ENCODE results near the gene PSAP. TPM values are rescaled to one million over a fixed set of nuclear protein-coding genes. Genes with fewer than 3 reads are reported as not detected.

PSAP gene
- total RNA-seq, 2 experiments from 2014 or later, result 191 to 206 TPM

DNA sequence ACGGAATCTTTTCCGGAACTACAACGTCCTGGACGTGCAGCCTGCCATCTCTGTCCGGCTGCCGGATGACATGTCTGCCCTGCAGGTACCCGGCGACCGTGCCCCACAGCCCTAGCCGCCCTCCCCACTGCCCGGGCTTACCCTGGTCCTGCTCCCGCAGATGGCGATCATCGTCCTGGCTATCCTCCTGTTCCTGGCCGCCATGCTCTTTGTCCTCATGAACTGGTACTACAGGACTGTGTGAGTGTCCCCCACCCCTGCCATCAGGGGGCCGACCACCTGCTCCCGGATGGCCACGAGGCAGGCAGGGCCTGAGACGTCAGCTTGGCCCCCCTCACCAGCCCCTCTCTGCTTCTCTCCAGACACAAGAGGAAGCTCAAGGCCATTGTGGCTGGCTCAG, 39.7 kb downstream of the PSAP start:
- no peaks in the 10 kb centered on the region for H3K27me3 ChIP-seq (ENCODE audit: control insufficient read depth in 1 of 2, insufficient read depth in 2 of 2, low read length in 2 of 2)
- no peaks in the 10 kb centered on the region for H3K4me1 Mint-ChIP-seq (ENCODE audit: low read depth)
- no peaks in the 10 kb centered on the region for H3K9me3 Mint-ChIP-seq
- intact Hi-C loops (cut with DNase I, micrococcal nuclease), result loop anchor here (1.0 to 5.0 kb wide), 5 partner anchors 104 to 414 kb away; partner anchors contain the start of gene CDH23 (in 1 of the 2)
- POLR2A ChIA-PET, result interaction anchor here (0.9 to 1.4 kb wide), 3 partner anchors 38 to 492 kb away, joined by 3 to 6 read pairs (median 4); partner anchors contain the start of gene SLC29A3
- no peak overlapping the region for H3K27ac Mint-ChIP-seq
- no peaks in the 10 kb centered on the region for H3K27me3 Mint-ChIP-seq
- ATAC-seq (ENCODE audit: poor library complexity) (no peak), DNase-seq (no peak)
- H3K4me1 ChIP-seq (ENCODE audit: insufficient read depth, low read length), result peaks cover 8% of the 10 kb centered on the region
- no peak overlapping the region for H3K27ac ChIP-seq (ENCODE audit: low read depth in 1 of 2, low read length in 2 of 2)
- peaks cover 10% of the 10 kb centered on the region for H3K36me3 Mint-ChIP-seq (ENCODE audit: low read depth)
- H3K36me3 ChIP-seq (ENCODE audit: insufficient read depth, low read length), result peaks cover 11% of the 10 kb centered on the region
- TF ChIP-seq, protein P1, sequence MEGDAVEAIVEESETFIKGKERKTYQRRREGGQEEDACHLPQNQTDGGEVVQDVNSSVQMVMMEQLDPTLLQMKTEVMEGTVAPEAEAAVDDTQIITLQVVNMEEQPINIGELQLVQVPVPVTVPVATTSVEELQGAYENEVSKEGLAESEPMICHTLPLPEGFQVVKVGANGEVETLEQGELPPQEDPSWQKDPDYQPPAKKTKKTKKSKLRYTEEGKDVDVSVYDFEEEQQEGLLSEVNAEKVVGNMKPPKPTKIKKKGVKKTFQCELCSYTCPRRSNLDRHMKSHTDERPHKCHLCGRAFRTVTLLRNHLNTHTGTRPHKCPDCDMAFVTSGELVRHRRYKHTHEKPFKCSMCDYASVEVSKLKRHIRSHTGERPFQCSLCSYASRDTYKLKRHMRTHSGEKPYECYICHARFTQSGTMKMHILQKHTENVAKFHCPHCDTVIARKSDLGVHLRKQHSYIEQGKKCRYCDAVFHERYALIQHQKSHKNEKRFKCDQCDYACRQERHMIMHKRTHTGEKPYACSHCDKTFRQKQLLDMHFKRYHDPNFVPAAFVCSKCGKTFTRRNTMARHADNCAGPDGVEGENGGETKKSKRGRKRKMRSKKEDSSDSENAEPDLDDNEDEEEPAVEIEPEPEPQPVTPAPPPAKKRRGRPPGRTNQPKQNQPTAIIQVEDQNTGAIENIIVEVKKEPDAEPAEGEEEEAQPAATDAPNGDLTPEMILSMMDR (IDR thresholded peaks at IDR 0.05), result no peak
- no peak overlapping the region for H3K4me3 Mint-ChIP-seq
- CTCF ChIA-PET, result interaction anchor here (0.7 to 2.5 kb wide), 14 partner anchors 15 to 497 kb away, joined by 3 to 11 read pairs (median 3); partner anchors contain the start of genes PSAP and VSIR
- H3K9me3 ChIP-seq (ENCODE audit: control insufficient read depth in 1 of 2, insufficient read depth in 1 of 2, low read length in 2 of 2), result no peaks in the 10 kb centered on the region
- H3K4me3 ChIP-seq (ENCODE audit: low read length), result no peak overlapping the region

GRCh38 chr10:71810048-71810750, 40.9 kb downstream of the PSAP start:
- Histone ChIP-seq H3K9me3 (ENCODE audit: control insufficient read depth in 1 of 2, insufficient read depth in 1 of 2, low read length in 2 of 2) (peaks cover 0 to 4% of the 10 kb centered on the region in 2 experiments), H3K27me3 (ENCODE audit: control insufficient read depth in 1 of 2, insufficient read depth in 2 of 2, low read length in 2 of 2) (no peaks in the 10 kb centered on the region), H3K4me1 (ENCODE audit: insufficient read depth, low read length) (peaks cover 8% of the 10 kb centered on the region), H3K27ac (ENCODE audit: low read depth in 1 of 2, low read length in 2 of 2) (no peak overlapping the region), H3K4me3 (ENCODE audit: low read length) (no peak overlapping the region), H3K36me3 (ENCODE audit: insufficient read depth, low read length) (peaks cover under 1% of the 10 kb centered on the region)
- no peak overlapping the region for H3K27ac Mint-ChIP-seq
- ChIA-PET POLR2A (no interaction called here), CTCF (interaction anchor here (2.5 kb wide), 1 partner anchor 36 kb away, joined by 8 read pairs; the partner anchor contains the start of gene VSIR)
- TF ChIP-seq, protein P1 (IDR thresholded peaks at IDR 0.05), result no peak
- no peaks in the 10 kb centered on the region for H3K27me3 Mint-ChIP-seq
- H3K36me3 Mint-ChIP-seq (ENCODE audit: low read depth), result no peaks in the 10 kb centered on the region
- ATAC-seq (ENCODE audit: poor library complexity), result no peak
- DNase-seq, result no peak
- H3K9me3 Mint-ChIP-seq, result no peaks in the 10 kb centered on the region
- H3K4me3 Mint-ChIP-seq, result no peak overlapping the region
- intact Hi-C loops (cut with DNase I, micrococcal nuclease), result loop anchor here (5.0 kb wide), 4 partner anchors 103 to 413 kb away; partner anchors contain the start of gene CDH23 (in 1 of the 2)
- H3K4me1 Mint-ChIP-seq (ENCODE audit: low read depth), result no peaks in the 10 kb centered on the region

- POLR2A ChIA-PET, result no interaction called here
- intact Hi-C loops (cut with DNase I, micrococcal nuclease), result loop anchor here (5.0 kb wide), 4 partner anchors 102 to 412 kb away; partner anchors contain the start of gene CDH23 (in 1 of the 2)
- Histone ChIP-seq H3K27ac (ENCODE audit: low read depth in 1 of 2, low read length in 2 of 2) (no peak overlapping the region), H3K9me3 (ENCODE audit: control insufficient read depth in 1 of 2, insufficient read depth in 1 of 2, low read length in 2 of 2) (peaks cover 0 to 4% of the 10 kb centered on the region in 2 experiments), H3K4me3 (ENCODE audit: low read length) (no peak overlapping the region), H3K4me1 (ENCODE audit: insufficient read depth, low read length) (peaks cover 8% of the 10 kb centered on the region), H3K27me3 (ENCODE audit: control insufficient read depth in 1 of 2, insufficient read depth in 2 of 2, low read length in 2 of 2) (no peaks in the 10 kb centered on the region), H3K36me3 (ENCODE audit: insufficient read depth, low read length) (no peaks in the 10 kb centered on the region)
- no peak overlapping the region for H3K27ac Mint-ChIP-seq
- no peaks in the 10 kb centered on the region for H3K36me3 Mint-ChIP-seq (ENCODE audit: low read depth)
- H3K4me1 Mint-ChIP-seq (ENCODE audit: low read depth), result no peaks in the 10 kb centered on the region
- ATAC-seq (ENCODE audit: poor library complexity) (no peak), DNase-seq (no peak)
- no peak overlapping the region for H3K4me3 Mint-ChIP-seq
- H3K27me3 Mint-ChIP-seq, result no peaks in the 10 kb centered on the region
- CTCF ChIA-PET, result no interaction called here
- TF ChIP-seq, protein P1 (IDR thresholded peaks at IDR 0.05), result no peak
- H3K9me3 Mint-ChIP-seq, result no peaks in the 10 kb centered on the region
These were observed 41.4 kb downstream of the PSAP start for GRCh38 chr10:71809628-71810027.

Data from CD4-positive, alpha-beta T cell (primary cell).